ENCODE data around the gene CD59.

DNA sequence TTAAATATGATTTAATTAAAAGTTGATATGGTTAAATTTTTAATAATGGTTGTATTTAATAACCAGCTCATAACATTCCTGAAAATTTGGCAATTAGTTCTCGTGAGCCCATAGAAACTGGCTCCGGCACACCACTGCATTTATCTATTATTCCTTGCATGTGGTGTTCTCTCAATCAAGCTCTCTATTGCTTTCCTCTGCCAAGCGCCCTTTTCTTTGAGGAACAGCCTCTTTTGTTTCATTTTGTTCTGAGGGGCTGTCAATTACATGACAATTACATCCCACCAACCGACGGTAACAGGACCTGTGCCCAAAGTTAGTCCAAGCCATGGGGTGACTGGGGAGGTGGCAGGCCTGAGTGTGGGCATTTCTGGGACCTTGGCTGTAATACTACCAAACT lies 43.7 kb downstream of the CD59 start:
- TF ChIP-seq, protein P1, sequence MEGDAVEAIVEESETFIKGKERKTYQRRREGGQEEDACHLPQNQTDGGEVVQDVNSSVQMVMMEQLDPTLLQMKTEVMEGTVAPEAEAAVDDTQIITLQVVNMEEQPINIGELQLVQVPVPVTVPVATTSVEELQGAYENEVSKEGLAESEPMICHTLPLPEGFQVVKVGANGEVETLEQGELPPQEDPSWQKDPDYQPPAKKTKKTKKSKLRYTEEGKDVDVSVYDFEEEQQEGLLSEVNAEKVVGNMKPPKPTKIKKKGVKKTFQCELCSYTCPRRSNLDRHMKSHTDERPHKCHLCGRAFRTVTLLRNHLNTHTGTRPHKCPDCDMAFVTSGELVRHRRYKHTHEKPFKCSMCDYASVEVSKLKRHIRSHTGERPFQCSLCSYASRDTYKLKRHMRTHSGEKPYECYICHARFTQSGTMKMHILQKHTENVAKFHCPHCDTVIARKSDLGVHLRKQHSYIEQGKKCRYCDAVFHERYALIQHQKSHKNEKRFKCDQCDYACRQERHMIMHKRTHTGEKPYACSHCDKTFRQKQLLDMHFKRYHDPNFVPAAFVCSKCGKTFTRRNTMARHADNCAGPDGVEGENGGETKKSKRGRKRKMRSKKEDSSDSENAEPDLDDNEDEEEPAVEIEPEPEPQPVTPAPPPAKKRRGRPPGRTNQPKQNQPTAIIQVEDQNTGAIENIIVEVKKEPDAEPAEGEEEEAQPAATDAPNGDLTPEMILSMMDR (IDR thresholded peaks at IDR 0.05; ENCODE audit: poor library complexity), result no peak
- TF ChIP-seq EZH2 (IDR thresholded peaks at IDR 0.05; ENCODE audit: borderline replicate concordance), result no peak
